Dendritic cell treated with granulocyte-macrophage colony-stimulating factor and Interleukin-4, amounts not matched to agents 40 ng/mL and 50 ng/mL, for 4 days (primary cell): ENCODE data around the gene MFN2.

Source experiments
- H3K27ac Mint-ChIP-seq: one replicate; pipeline ENCODE4 v1.8.0; 2022; ENCODE audit warnings: mild to moderate bottlenecking, mixed read lengths
- H3K27me3 Mint-ChIP-seq: one replicate; pipeline ENCODE4 v1.8.0; 2022; ENCODE audit warnings: mild to moderate bottlenecking, mixed read lengths
- H3K36me3 Mint-ChIP-seq: one replicate; pipeline ENCODE4 v1.8.0; 2022; ENCODE audit warnings: low read depth, mixed read lengths
- H3K4me1 Mint-ChIP-seq: one replicate; pipeline ENCODE4 v1.8.0; 2022; ENCODE audit warnings: low read depth, mixed read lengths
- H3K4me3 Mint-ChIP-seq: one replicate; pipeline ENCODE4 v1.8.0; 2022; ENCODE audit warnings: mild to moderate bottlenecking, moderate library complexity, mixed read lengths
- H3K9me3 Mint-ChIP-seq: one replicate; pipeline ENCODE4 v1.8.0; 2022; ENCODE audit warnings: mixed read lengths
- intact Hi-C: fragments of 100-400 bp; cut with micrococcal nuclease; formaldehyde crosslinking; loops from one replicate; pipeline ENCODE4 v1.15.0; 2022

Gene MFN2

GRCh38 chr1:11977625-11978024 lies 2.6 kb upstream of the MFN2 start:
- Mint-ChIP-seq H3K4me3 (no peak overlapping the region), H3K4me1 (peaks cover 43% of the 10 kb centered on the region), H3K36me3 (peaks cover 64% of the 10 kb centered on the region), H3K27ac (peak overlapping the region; percentile 32), H3K27me3 (no peaks in the 10 kb centered on the region), H3K9me3 (no peaks in the 10 kb centered on the region)
- intact Hi-C loops: loop anchor here (2.0 to 5.0 kb wide), 2 partner anchors 45 to 69 kb away; partner anchors contain the start of gene PLOD1

DNA sequence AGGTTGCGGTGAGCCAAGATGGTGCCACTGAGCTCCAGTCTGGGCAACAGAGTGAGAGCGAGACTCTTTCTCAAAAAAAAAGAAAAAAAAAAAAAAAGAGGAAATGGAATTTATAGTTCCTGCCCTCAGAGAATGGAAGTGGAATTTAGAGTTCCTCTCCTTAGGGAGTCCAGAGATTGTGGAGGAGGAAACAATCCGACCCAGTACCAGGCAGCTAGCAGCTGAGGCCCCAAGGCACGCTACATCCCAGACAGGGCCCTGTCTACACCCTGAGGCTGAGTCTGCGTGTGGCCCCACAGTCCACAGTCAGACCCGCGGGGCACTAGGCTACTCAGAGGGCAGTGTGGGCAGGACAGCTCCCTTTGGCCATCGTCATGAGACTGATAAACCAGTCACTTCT lies 1.9 kb upstream of the MFN2 start:
- no peaks in the 10 kb centered on the region for H3K9me3 Mint-ChIP-seq
- peak overlapping the region; percentile 32 for H3K27ac Mint-ChIP-seq
- peaks cover 44% of the 10 kb centered on the region for H3K4me1 Mint-ChIP-seq
- H3K36me3 Mint-ChIP-seq: peaks cover 64% of the 10 kb centered on the region
- no peak overlapping the region for H3K4me3 Mint-ChIP-seq
- no peaks in the 10 kb centered on the region for H3K27me3 Mint-ChIP-seq
- intact Hi-C loops: loop anchor here (2.0 to 5.0 kb wide), 2 partner anchors 46 to 70 kb away; partner anchors contain the start of gene PLOD1

DNA sequence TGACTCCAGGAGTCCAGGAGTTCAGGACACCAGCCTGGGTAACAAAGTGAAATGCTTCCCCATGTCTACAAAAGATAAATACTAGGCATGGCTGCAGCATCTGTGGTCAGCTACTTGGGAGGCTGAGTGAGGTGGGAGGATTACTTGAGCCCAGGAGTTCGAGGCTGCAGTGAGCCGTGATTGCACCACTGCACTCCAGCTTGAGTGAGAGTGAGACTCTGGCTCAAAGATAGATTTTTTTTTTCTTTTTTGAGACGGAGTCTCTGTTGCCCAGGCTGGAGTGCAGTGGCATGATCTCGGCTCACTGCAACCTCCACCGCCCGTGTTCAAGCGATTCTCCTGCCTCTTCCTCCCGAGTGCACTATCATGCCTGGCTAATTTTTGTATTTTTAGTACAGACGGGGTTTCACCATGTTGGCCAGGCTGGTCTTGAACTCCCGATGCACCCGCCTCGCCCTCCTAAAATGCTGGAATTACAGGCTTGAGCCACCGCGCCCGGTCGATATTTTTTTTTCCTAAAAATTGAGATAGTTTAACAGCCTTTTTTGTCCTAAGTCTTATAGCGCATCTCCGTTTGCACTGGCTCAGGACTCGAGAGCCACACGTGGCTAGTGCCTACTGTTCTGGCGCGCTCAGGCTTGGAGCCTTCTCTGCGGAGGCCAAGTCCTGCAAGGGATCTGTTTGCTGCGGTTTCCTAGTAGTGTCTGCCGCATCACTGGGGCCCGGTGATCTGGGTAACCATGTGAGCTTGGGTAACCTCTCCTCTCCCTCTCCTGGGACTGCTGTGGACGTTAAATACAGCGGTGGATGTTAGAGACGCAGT lies 1.0 kb upstream of the MFN2 start:
- Mint-ChIP-seq H3K36me3 (peaks cover 64% of the 10 kb centered on the region), H3K4me3 (peak overlapping the region; percentile 94), H3K9me3 (no peaks in the 10 kb centered on the region), H3K27ac (peak overlapping the region; percentile 97), H3K27me3 (no peaks in the 10 kb centered on the region), H3K4me1 (peaks cover 54% of the 10 kb centered on the region)
- intact Hi-C loops: loop anchor here (2.0 to 5.0 kb wide), 2 partner anchors 47 to 70 kb away; partner anchors contain the start of gene PLOD1

DNA sequence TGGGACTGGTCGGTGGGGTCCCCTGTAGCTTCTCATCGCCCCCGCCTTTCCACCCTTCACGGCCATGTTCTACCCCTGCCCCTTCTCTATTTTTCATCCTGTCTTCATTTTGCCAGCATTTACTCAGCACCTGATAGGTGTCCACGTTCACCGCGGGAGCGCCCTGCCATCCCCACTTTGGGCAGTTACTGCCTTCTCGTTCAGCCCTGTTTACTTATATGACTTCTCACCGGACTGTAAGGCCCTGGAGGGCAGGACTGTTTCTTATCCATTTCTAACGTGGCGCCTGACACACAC lies 380 bp downstream of the MFN2 start:
- Mint-ChIP-seq H3K4me1 (peaks cover 68% of the 10 kb centered on the region), H3K4me3 (peak overlapping the region; percentile 94), H3K36me3 (peaks cover 64% of the 10 kb centered on the region), H3K9me3 (no peaks in the 10 kb centered on the region), H3K27me3 (no peaks in the 10 kb centered on the region), H3K27ac (peak overlapping the region; percentile 97)
- intact Hi-C loops: loop anchor here (1.0 kb wide), 1 partner anchor 39 kb away; the partner anchor contains the start of gene MIIP

DNA sequence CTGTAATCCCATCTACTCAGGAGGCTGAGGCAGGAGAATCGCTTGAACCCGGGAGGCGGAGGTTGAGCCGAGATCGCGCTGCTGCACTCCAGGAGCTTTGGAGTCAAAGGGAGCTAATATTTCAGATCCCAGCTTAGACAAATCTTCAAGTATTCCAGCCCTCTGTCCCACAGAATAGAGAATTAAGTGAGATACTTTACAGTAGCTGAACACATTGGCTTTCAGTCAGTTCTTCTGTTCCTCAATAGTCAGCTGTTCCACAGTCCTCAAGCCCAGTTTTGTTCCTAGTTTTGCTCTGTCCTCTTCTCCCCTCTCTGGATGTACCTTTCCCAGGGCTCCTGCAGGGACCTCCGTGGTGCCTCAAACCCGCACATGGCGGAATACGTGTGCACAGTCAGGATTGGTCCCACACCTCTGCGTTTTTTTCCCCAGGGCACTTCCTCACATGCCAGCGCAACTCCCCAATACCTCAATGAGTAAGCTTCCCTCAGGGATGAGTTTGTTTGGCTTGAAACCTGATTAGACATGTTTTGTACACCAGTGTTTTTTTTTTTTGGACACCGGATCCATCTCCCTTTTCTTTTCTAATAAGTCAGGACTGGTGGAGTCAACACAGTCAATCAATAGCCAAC lies 1.2 kb downstream of the MFN2 start:
- no peaks in the 10 kb centered on the region for H3K27me3 Mint-ChIP-seq
- peak overlapping the region; percentile 94 for H3K4me3 Mint-ChIP-seq
- H3K27ac Mint-ChIP-seq: peak overlapping the region; percentile 97
- H3K36me3 Mint-ChIP-seq: peaks cover 66% of the 10 kb centered on the region
- no peaks in the 10 kb centered on the region for H3K9me3 Mint-ChIP-seq
- intact Hi-C loops: no loop called here
- peaks cover 75% of the 10 kb centered on the region for H3K4me1 Mint-ChIP-seq

GRCh38 chr1:11982010-11982392 lies 1.8 kb downstream of the MFN2 start:
- no peaks in the 10 kb centered on the region for H3K27me3 Mint-ChIP-seq
- peak overlapping the region; percentile 97 for H3K27ac Mint-ChIP-seq
- no peak overlapping the region for H3K4me3 Mint-ChIP-seq
- intact Hi-C loops: no loop called here
- H3K4me1 Mint-ChIP-seq: peaks cover 75% of the 10 kb centered on the region
- peaks cover 63% of the 10 kb centered on the region for H3K36me3 Mint-ChIP-seq
- no peaks in the 10 kb centered on the region for H3K9me3 Mint-ChIP-seq

DNA sequence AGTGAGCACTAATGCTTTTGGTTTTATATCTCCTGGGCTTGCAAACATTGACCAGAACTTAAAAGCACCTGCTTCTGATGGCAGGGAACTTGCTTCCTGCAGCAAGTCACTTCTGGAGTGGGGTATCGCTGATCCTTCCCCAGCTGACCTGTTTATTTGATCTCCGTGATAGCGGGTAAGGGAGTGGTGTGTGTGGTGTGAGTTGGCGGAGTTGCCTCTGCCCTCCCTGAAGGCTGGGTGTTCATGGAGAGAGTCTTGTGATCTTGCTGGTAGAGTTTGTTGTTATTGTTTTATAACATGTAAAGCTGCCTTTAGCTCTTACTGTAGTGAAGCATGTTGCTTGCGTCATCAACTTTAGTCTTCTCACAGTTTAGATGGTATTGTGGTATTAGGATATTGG lies 3.9 kb downstream of the MFN2 start:
- peaks cover 71% of the 10 kb centered on the region for H3K36me3 Mint-ChIP-seq
- no peaks in the 10 kb centered on the region for H3K9me3 Mint-ChIP-seq
- intact Hi-C loops: no loop called here
- H3K4me3 Mint-ChIP-seq: no peak overlapping the region
- H3K4me1 Mint-ChIP-seq: peaks cover 63% of the 10 kb centered on the region
- H3K27me3 Mint-ChIP-seq: no peaks in the 10 kb centered on the region
- H3K27ac Mint-ChIP-seq: no peak overlapping the region

DNA sequence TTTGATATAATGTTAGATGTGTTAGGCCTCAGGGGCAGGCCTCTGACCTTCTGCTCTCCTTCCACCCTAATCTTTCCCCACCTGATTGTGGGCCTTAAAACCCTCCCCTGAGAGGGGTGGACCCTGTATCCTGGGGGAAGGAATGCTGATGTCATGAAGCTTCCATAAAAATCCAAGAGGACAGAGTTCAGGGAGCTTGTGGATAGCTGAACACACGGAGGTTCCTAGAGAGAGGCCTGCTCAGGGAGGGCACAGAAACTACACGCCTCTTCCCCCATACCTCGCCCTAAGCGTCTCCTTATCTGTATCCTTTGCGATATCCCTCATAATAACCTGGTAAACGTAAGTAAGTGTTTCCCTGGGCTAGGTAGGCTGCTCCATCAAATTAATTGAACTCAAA lies 4.3 kb downstream of the MFN2 start:
- H3K9me3 Mint-ChIP-seq: no peaks in the 10 kb centered on the region
- H3K4me1 Mint-ChIP-seq: peaks cover 59% of the 10 kb centered on the region
- H3K27ac Mint-ChIP-seq: no peak overlapping the region
- H3K36me3 Mint-ChIP-seq: peaks cover 75% of the 10 kb centered on the region
- no peak overlapping the region for H3K4me3 Mint-ChIP-seq
- H3K27me3 Mint-ChIP-seq: no peaks in the 10 kb centered on the region
- intact Hi-C loops: no loop called here

DNA sequence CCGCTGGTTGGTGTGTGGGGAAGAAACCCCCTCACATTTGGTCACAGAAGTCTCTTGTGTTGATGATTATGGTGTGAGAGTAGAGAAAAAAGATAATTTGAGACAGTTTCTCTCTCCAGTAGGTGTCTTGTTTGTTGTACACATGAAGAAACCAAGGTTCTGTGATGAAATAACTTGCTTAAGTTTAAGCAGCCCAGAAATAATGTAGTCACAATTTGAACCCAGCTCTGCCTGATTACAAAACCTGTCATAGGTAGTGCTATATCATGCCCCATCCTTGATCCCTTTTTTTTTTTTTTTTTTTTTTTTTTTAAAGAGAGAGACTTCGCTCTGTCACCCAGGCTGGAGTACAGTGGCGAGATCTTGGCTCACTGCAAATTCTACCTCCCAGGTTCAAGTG lies 4.9 kb downstream of the MFN2 start:
- Mint-ChIP-seq H3K27me3 (no peaks in the 10 kb centered on the region), H3K36me3 (peaks cover 79% of the 10 kb centered on the region), H3K4me1 (peaks cover 55% of the 10 kb centered on the region), H3K4me3 (no peak overlapping the region), H3K27ac (no peak overlapping the region), H3K9me3 (no peaks in the 10 kb centered on the region)
- intact Hi-C loops: no loop called here

GRCh38 chr1:11985851-11986250 lies 5.6 kb downstream of the MFN2 start:
- no peaks in the 10 kb centered on the region for H3K9me3 Mint-ChIP-seq
- peaks cover 79% of the 10 kb centered on the region for H3K36me3 Mint-ChIP-seq
- intact Hi-C loops: no loop called here
- peaks cover 52% of the 10 kb centered on the region for H3K4me1 Mint-ChIP-seq
- H3K4me3 Mint-ChIP-seq: no peak overlapping the region
- no peaks in the 10 kb centered on the region for H3K27me3 Mint-ChIP-seq
- H3K27ac Mint-ChIP-seq: peak overlapping the region; percentile 45

DNA sequence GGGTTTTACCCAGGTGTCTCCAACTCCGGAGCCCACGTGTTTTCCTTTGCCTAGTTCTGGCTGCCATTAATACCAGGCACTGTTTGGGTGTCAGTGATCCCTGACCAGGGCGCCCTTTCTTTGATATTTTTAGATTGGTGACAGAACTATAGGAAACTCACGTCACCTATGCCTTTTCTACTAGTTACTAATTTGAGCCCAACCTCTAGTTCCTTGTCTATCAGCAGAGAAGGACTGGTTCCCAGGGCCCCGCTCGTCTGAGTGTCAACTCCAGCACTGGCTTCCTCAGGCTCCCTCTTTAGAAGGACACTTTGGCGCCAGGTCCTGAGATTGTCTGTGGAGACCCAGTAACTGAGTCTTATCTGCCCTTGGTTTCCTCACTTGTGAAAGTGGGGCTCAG lies 9.4 kb downstream of the MFN2 start:
- intact Hi-C loops: no loop called here
- no peak overlapping the region for H3K27ac Mint-ChIP-seq
- H3K36me3 Mint-ChIP-seq: peaks cover 78% of the 10 kb centered on the region
- H3K4me3 Mint-ChIP-seq: no peak overlapping the region
- no peaks in the 10 kb centered on the region for H3K9me3 Mint-ChIP-seq
- H3K27me3 Mint-ChIP-seq: no peaks in the 10 kb centered on the region
- peaks cover 17% of the 10 kb centered on the region for H3K4me1 Mint-ChIP-seq

- Mint-ChIP-seq H3K9me3 (no peaks in the 10 kb centered on the region), H3K27me3 (no peaks in the 10 kb centered on the region), H3K36me3 (peaks cover 78% of the 10 kb centered on the region), H3K27ac (no peak overlapping the region), H3K4me3 (no peak overlapping the region), H3K4me1 (peaks cover 9% of the 10 kb centered on the region)
- intact Hi-C loops: no loop called here
These were observed 10.2 kb downstream of the MFN2 start for GRCh38 chr1:11990303-11991032.

- no peak overlapping the region for H3K27ac Mint-ChIP-seq
These were observed 11.9 kb downstream of the MFN2 start for GRCh38 chr1:11991969-11992676.

More at GRCh38 chr1:11991969-11992676, 11.9 kb downstream of the MFN2 start:
- Mint-ChIP-seq H3K4me1 (no peaks in the 10 kb centered on the region), H3K36me3 (peaks cover 84% of the 10 kb centered on the region), H3K27me3 (no peaks in the 10 kb centered on the region), H3K9me3 (no peaks in the 10 kb centered on the region), H3K4me3 (no peak overlapping the region)
- intact Hi-C loops: no loop called here
